PFSK-1 (cell line): ENCODE measurements around the gene FOXO1.

Experiments used
- POLR2AphosphoS5 ChIP-seq: IDR thresholded peaks from 2 replicates; pipeline ENCODE4 v1.6.1; 2012; ENCODE audit warnings: low read depth, mild to moderate bottlenecking, control low read depth, low read length, moderate library complexity
- REST ChIP-seq, 2 experiments: IDR thresholded peaks; 2 replicates each; pipeline versions ENCODE4 v1.6.1 to v1.8.0; 2011 to 2012; ENCODE audit warnings: low read depth in 2 of 2, low read length in 2 of 2, control low read depth in 1 of 2, inconsistent platforms in 1 of 2, mild to moderate bottlenecking in 1 of 2, moderate library complexity in 1 of 2; ENCODE audit not compliant: insufficient read depth in 1 of 2
- TAF1 ChIP-seq: IDR thresholded peaks from 2 replicates; pipeline ENCODE4 v1.6.1; 2012; ENCODE audit warnings: low read length, control low read depth, borderline replicate concordance; ENCODE audit not compliant: insufficient read depth

GRCh38 chr13:40618581-40619478 lies 47.6 kb downstream of the FOXO1 start:
- TF ChIP-seq POLR2AphosphoS5 (no peak), TAF1 (no peak), REST (IDR thresholded peaks at IDR 0.05; ENCODE audit: insufficient read depth in 1 of 2, low read depth in 2 of 2, low read length in 2 of 2) (no peak)
